IMR-90 (cell line): Measurements from ENCODE around the gene RNF181.

Experiments used
- MXI1 ChIP-seq: IDR thresholded peaks from 2 replicates; pipeline ENCODE4 v1.6.1; 2012; ENCODE audit warnings: low read depth, mild to moderate bottlenecking, low read length, moderate library complexity, borderline replicate concordance
- NFE2L2 ChIP-seq: fragments of 150-350 bp; IDR thresholded peaks from 2 replicates; pipeline ENCODE4 v1.6.1; 2016; ENCODE audit warnings: low read depth, mild to moderate bottlenecking, low read length
- POLR2A ChIP-seq: IDR thresholded peaks from 2 replicates; pipeline ENCODE4 v1.6.1; 2012; ENCODE audit warnings: mild to moderate bottlenecking, low read depth, low read length
- RAD21 ChIP-seq: IDR thresholded peaks from 2 replicates; pipeline ENCODE4 v1.6.1; 2012; ENCODE audit warnings: low read length, improper control_type of control experiment
- RCOR1 ChIP-seq: IDR thresholded peaks from 2 replicates; pipeline ENCODE4 v1.6.1; 2012; ENCODE audit warnings: mild to moderate bottlenecking, low read length, improper control_type of control experiment; ENCODE audit not compliant: insufficient replicate concordance
- TF ChIP-seq, protein P1 (sequence below): conservative IDR thresholded peaks from 2 replicates; pipeline ENCODE4 v1.5.1; 2012; ENCODE audit warnings: mild to moderate bottlenecking, low read depth, low read length, improper control_type of control experiment
- TF ChIP-seq, protein P2 (sequence below): fragments of 150-350 bp; IDR thresholded peaks from 2 replicates; pipeline ENCODE4 v1.6.1; 2017; ENCODE audit warnings: mild to moderate bottlenecking, antibody characterized with exemption, low read length, low read depth

DNA sequence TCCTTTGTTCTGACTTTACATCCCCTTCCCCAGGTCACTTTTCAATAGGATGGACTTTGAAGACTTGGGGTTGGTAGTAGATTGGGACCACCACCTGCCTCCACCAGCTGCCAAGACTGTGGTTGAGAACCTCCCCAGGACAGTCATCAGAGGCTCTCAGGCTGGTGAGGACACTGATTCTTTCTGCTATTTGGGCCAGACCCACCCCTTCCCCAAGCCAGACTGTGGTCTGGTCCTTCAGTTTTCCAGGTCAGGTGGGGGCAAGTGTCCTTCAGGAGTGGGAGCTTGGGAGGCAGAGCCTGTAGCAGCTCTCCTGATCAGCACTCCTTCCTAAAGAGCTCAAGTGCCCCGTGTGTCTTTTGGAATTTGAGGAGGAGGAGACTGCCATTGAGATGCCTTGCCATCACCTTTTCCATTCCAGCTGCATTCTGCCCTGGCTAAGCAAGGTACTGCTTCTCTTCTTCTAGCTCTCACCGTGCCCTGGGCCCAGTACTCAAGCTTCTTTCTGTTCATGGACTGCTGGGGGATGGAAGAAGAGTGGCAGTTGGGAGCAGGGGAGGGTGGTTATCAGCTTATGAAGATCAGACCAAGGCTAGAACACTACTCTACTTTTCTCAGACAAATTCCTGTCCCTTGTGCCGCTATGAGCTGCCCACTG lies 1.1 kb downstream of the RNF181 start:
- no peak for TF ChIP-seq RAD21
- TF ChIP-seq, protein P1, sequence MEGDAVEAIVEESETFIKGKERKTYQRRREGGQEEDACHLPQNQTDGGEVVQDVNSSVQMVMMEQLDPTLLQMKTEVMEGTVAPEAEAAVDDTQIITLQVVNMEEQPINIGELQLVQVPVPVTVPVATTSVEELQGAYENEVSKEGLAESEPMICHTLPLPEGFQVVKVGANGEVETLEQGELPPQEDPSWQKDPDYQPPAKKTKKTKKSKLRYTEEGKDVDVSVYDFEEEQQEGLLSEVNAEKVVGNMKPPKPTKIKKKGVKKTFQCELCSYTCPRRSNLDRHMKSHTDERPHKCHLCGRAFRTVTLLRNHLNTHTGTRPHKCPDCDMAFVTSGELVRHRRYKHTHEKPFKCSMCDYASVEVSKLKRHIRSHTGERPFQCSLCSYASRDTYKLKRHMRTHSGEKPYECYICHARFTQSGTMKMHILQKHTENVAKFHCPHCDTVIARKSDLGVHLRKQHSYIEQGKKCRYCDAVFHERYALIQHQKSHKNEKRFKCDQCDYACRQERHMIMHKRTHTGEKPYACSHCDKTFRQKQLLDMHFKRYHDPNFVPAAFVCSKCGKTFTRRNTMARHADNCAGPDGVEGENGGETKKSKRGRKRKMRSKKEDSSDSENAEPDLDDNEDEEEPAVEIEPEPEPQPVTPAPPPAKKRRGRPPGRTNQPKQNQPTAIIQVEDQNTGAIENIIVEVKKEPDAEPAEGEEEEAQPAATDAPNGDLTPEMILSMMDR, result no peak
- TF ChIP-seq, protein P2, sequence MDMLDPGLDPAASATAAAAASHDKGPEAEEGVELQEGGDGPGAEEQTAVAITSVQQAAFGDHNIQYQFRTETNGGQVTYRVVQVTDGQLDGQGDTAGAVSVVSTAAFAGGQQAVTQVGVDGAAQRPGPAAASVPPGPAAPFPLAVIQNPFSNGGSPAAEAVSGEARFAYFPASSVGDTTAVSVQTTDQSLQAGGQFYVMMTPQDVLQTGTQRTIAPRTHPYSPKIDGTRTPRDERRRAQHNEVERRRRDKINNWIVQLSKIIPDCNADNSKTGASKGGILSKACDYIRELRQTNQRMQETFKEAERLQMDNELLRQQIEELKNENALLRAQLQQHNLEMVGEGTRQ, result no peak
- TF ChIP-seq NFE2L2, result no peak
- TF ChIP-seq POLR2A, result no peak
- TF ChIP-seq RCOR1, result no peak
- TF ChIP-seq MXI1, result no peak
